Suprapubic skin (tissue), 3 donors: ENCODE results near the gene TUBA1A.

ENCODE experiments used
- CTCF ChIP-seq, 2 donors: fragments of 200-600 bp in 1 of 2; fragments of 450-650 bp in 1 of 2; sonication (generic) in 1 of 2; IDR thresholded peaks; one replicate each; pipeline ENCODE4 v1.5.1; 2016 to 2019; ENCODE audit warnings: antibody characterized with exemption in 2 of 2, mild to moderate bottlenecking in 1 of 2, moderate library complexity in 1 of 2
- EP300 ChIP-seq: sonication (generic); formaldehyde crosslinking; IDR thresholded peaks from one replicate; pipeline ENCODE4 v1.6.1; 2017; ENCODE audit warnings: antibody characterized with exemption

DNA sequence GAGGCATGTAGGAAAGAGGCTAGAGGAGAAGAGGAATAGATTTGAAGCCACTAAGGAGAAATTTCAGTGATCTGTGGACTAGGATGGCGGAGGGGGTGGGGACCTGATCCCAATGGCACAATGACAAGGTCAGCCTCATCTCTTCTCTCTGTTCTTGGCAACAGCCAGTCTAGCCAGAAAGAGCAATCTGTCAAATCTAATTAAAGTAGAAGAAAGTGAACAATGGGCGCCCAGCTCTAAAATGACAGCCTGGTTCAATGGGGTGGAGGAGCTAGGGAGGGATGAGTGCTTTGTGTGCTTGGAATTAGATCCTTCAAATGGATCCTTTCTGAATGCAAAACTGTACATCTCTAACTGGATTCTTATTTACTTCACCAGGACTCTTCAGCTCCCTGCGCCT is 38.8 kb upstream of the TUBA1A start:
- no peak for TF ChIP-seq CTCF (IDR thresholded peaks at IDR 0.05)
- TF ChIP-seq EP300, result no peak
